ENCODE measurements around the gene MOB1A.

Gene MOB1A

DNA sequence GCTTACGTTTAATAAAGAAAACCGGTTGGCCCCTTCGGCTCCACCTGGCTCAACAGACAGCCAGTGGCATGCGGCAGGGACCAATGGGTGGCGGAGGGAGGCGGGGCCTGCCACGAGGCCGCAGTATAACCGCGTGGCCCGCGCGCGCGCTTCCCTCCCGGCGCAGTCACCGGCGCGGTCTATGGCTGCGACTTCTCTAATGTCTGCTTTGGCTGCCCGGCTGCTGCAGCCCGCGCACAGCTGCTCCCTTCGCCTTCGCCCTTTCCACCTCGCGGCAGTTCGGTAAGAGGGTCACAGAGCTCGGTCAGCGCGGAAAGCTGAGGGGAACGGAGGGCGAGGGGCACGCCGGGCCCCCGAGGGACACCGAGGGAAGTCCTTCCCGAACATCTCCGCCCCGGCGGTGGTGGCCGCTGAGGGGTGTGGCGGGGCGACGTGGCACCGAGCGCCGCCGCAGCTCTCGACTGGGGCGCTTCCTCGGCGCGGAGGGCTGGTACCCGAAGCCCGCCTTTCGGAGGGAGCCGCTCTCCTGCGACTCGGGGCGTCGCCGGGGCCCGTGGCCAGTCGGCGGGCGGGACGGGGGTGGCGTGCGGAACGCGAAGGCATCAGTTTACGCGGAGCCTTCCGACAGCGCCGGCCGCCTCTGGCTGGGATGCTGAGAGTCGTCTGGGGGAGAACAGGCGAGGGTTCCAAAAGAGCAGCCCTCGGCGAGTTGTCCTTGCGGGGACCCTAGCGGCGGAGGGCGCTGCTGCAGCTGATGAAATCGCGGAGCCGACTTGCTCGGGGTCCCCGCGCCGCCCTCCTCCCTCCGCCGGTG lies 20.0 kb upstream of the MOB1A start, which contains the start of gene MTHFD2:
TSS of gene MTHFD2 (plus strand) at position 155 of the 814 bp plus-strand sequence. CDS start at position 182, 27 bp downstream.
- in situ Hi-C loops (cut with HindIII; ENCODE audit: low sequenced_read_pairs), result no loop called here
- peak within 1 kb of the TSS; percentile 94 for H3K4me3 ChIP-seq (ENCODE audit: low read depth, low read length)
- TF ChIP-seq, protein P1, sequence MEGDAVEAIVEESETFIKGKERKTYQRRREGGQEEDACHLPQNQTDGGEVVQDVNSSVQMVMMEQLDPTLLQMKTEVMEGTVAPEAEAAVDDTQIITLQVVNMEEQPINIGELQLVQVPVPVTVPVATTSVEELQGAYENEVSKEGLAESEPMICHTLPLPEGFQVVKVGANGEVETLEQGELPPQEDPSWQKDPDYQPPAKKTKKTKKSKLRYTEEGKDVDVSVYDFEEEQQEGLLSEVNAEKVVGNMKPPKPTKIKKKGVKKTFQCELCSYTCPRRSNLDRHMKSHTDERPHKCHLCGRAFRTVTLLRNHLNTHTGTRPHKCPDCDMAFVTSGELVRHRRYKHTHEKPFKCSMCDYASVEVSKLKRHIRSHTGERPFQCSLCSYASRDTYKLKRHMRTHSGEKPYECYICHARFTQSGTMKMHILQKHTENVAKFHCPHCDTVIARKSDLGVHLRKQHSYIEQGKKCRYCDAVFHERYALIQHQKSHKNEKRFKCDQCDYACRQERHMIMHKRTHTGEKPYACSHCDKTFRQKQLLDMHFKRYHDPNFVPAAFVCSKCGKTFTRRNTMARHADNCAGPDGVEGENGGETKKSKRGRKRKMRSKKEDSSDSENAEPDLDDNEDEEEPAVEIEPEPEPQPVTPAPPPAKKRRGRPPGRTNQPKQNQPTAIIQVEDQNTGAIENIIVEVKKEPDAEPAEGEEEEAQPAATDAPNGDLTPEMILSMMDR (IDR thresholded peaks at IDR 0.05; ENCODE audit: low read depth, low read length), result peak; percentile 84
- DNase-seq (ENCODE audit: low read depth, low spot score), result peak; percentile 98

DNA sequence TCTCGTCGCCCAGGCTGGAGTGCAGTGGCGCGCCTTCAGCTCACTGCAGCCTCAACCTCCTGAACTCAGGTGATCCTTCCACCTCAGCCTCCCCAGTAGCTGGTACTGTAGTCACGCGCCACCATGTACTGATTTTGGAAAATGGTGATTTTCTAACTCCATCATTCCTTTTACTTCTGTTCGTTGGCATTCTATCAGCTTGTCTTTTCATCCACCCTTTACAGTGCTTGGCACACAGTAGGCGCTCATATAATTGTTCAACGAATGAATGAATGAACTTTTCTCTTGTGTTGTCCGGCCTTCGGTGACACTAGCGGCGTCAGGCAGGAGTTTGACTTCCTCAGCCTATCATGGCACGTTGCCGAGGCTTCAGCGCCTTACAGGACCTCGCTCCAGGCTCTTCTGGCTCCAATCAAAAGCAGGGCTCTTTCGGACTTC lies 19.4 kb upstream of the MOB1A start:
- in situ Hi-C loops (cut with HindIII; ENCODE audit: low sequenced_read_pairs), result no loop called here
- TF ChIP-seq, protein P1 (IDR thresholded peaks at IDR 0.05; ENCODE audit: low read depth, low read length), result no peak
- H3K4me3 ChIP-seq (ENCODE audit: low read depth, low read length), result peak overlapping the region; percentile 94
- DNase-seq (ENCODE audit: low read depth, low spot score), result no peak

DNA sequence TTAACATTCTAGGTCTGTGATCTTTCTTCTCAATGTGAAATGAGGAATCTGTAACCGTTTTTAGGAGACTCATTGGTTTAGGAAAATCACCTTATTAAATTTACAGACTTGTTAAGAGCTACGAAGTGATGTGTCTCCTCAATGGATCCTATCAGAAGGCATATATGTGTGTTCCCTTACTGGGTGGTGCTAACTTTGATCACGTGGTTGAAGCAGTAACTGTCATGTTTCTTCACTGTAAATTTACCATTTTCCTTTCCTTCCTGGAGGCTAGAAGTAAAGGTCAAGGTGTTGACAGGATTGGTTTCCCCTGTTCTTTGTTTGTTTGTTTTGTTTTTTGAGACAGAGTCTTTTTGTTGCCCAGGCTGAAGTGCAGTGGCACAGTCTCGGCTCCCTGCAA lies 18.4 kb upstream of the MOB1A start:
- TF ChIP-seq, protein P1 (IDR thresholded peaks at IDR 0.05; ENCODE audit: low read depth, low read length), result no peak
- DNase-seq (ENCODE audit: low read depth, low spot score), result no peak
- in situ Hi-C loops (cut with HindIII; ENCODE audit: low sequenced_read_pairs), result no loop called here
- no peak overlapping the region for H3K4me3 ChIP-seq (ENCODE audit: low read depth, low read length)

DNA sequence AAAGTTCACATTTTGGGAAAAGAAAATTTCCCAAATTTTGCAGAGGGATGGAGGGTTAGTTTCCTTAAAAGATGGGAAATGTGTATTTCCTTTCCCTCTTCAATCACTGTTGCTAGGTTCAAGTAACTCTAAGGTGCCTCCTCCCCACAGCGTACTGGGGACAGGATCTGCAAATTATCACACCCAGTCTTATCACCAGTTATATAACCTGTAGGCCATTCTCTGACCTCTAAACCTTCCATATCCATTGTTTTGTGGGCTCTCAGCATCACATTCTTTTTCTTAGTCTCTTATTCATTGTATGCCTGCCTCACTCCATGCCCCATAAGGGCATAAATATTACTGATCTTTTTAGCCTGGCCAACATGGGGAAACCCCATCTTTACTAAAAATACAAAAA lies 16.1 kb upstream of the MOB1A start:
- TF ChIP-seq, protein P1 (IDR thresholded peaks at IDR 0.05; ENCODE audit: low read depth, low read length), result no peak
- H3K4me3 ChIP-seq (ENCODE audit: low read depth, low read length), result no peak overlapping the region
- in situ Hi-C loops (cut with HindIII; ENCODE audit: low sequenced_read_pairs), result no loop called here
- DNase-seq (ENCODE audit: low read depth, low spot score), result no peak

DNA sequence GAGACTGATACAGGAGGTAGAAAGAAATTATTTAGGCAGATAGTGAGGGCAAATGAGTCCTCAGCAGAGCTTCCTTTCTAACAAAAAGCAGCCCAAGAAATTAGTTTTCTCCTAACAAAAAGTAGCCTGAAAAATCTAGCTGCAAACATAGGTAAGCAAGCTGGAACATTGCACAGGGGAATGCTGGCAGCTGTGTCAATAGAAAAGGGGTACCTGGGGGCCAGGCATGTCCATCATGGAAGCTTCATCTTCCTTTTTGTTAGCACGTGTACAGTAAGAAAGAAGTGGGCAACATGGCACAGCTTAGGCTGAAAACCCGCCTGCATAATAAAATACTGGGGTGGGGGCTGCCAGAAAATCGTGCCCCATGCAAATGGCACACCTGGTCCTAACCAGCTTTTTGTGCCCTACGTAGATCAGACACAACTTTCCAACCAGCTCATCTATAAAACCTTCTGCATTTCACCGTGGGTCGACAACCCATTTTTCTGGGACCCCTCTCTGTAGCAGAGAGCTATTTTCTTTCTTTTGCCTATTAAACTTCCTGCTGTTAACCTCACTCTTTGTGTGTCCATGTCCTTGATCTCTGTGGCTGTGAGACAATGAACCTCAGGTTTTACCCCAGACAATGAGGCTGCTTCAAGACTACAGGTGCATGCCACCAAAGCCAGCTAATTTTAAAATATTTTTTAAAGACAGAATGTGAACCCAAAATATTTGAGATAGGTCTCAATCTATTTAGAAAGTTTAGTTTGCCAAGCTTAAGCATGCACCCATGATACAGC lies 13.1 kb upstream of the MOB1A start:
- TF ChIP-seq, protein P1 (IDR thresholded peaks at IDR 0.05; ENCODE audit: low read depth, low read length), result no peak
- H3K4me3 ChIP-seq (ENCODE audit: low read depth, low read length), result no peak overlapping the region
- in situ Hi-C loops (cut with HindIII; ENCODE audit: low sequenced_read_pairs), result no loop called here
- DNase-seq (ENCODE audit: low read depth, low spot score), result no peak

DNA sequence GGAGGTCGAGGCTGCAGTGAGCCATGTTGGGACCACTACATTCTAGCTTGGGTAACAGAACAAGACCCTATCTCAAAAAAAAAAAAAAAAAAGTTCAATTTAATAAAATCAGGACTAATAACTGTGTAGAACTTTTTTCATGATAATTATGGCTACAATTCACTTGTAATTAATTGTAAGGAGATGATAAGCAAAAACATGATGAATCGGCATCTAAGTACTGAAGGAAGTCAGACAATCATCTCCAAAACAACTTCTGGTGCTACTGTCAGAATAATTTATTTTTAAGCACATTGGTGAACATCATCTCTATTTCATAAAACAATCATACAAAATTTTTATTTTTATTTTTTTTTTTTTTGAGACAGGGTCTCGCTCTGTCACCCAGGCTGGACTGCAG lies 10.0 kb upstream of the MOB1A start:
- no peak for DNase-seq (ENCODE audit: low read depth, low spot score)
- in situ Hi-C loops (cut with HindIII; ENCODE audit: low sequenced_read_pairs), result no loop called here
- no peak overlapping the region for H3K4me3 ChIP-seq (ENCODE audit: low read depth, low read length)
- TF ChIP-seq, protein P1 (IDR thresholded peaks at IDR 0.05; ENCODE audit: low read depth, low read length), result no peak
